ENCODE measurements around the gene PRKG1.

The PRKG1 gene

DNA sequence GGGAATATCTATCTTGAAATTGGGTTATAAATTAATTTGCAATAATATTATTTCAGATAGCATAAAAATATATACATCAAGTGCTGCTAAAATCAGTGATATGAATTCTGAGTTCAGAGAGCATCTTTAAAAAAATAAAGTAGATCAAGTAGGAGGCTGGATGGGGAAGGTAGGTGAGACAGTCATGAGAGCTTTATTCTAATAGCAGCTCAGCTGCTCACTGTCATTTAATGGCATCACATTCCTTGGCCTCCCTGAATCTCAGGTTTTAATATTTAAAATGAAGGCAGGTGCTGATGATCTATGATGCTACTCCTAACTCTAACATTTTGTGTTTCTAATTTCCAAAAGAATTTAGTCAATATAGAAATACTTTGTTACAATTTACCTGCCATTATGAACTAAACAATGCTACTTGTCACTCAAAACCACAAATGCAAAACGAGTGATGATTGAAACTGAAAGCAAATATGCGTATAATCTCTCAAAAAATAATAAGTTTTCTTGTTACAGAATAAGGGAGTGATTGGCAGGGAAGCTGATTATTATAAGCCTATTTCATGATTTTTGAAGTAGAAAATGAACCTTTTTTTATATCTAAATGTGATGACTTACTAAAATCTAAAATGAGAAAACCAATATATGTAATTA, 772.7 kb downstream of the PRKG1 start:
- no peak for FAIRE-seq
- no peak for TF ChIP-seq TAF1 (IDR thresholded peaks at IDR 0.05; ENCODE audit: borderline replicate concordance, low read depth, low read length)
- no peak for TF ChIP-seq POLR2A (IDR thresholded peaks at IDR 0.05; ENCODE audit: low read depth, low read length)
- no peak for TF ChIP-seq POLR2AphosphoS5 (IDR thresholded peaks at IDR 0.05; ENCODE audit: low read depth, low read length)

DNA sequence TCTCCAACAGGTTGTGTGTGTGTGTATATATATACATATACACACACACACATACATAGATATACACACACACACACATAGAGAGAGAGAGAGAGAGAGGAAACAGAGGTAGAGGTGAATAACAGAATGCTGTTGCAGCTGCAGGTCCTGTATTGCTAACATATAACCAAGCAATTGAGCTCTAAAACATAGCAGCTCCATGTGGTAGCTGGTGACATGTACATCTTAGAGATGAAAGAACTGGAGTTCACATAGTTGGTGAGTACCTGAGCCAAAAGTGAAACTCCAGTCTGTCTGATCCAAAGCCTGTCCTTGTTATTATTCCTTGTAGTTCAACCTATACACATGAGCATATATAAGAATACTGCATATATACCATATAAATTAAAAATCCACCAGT, 778.0 kb downstream of the PRKG1 start:
- DNase-seq (ENCODE audit: insufficient read length), result no peak
- no peak for FAIRE-seq
- TF ChIP-seq TAF1 (IDR thresholded peaks at IDR 0.05; ENCODE audit: borderline replicate concordance, low read depth, low read length) (no peak), POLR2AphosphoS5 (IDR thresholded peaks at IDR 0.05; ENCODE audit: low read depth, low read length) (no peak), POLR2A (IDR thresholded peaks at IDR 0.05; ENCODE audit: low read depth, low read length) (no peak)

More for the DNA sequence above, 772.7 kb downstream of the PRKG1 start:
- DNase-seq (ENCODE audit: insufficient read length), result no peak

DNA sequence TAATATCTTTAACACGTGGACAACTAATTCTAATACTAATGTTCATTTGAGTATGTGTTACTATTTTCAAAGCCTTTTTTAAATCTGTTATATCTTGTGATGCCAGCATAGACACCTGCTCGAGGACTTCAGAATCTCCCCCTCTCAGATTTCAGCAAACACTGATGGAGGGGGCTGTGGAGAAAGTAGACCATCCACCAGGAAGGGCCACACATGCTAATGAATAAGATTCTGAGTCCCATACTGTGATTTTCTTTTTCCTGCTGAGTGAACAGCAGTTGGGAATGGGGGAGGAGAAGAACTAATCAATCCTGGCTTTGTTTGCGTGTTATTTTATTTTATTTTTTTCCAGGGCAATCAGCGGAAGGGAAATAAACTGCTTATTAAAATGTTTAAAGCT, 783.0 kb downstream of the PRKG1 start:
- TF ChIP-seq POLR2AphosphoS5 (IDR thresholded peaks at IDR 0.05; ENCODE audit: low read depth, low read length) (no peak), POLR2A (IDR thresholded peaks at IDR 0.05; ENCODE audit: low read depth, low read length) (no peak), TAF1 (IDR thresholded peaks at IDR 0.05; ENCODE audit: borderline replicate concordance, low read depth, low read length) (no peak)
- no peak for DNase-seq (ENCODE audit: insufficient read length)
- no peak for FAIRE-seq

DNA sequence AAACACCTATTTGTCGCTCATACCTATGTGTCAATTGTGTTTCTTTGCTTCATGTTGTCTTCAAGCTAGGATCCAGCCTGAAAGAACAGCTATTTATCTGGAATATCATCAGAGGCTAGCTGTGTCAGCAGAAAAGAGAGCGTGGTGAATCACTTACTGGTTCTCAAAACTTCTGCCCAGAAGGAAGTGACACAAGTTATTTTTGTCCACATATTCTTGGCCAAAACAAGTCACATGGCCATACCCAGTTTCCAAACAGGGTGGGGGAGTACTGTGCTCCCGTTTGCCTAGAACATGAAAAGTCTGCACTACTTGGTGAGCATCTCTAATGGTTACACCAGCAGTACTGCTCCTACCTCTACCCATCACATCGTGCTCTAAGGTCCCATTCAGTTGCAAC, 786.0 kb downstream of the PRKG1 start:
- no peak for FAIRE-seq
- TF ChIP-seq TAF1 (IDR thresholded peaks at IDR 0.05; ENCODE audit: borderline replicate concordance, low read depth, low read length) (no peak), POLR2A (IDR thresholded peaks at IDR 0.05; ENCODE audit: low read depth, low read length) (no peak), POLR2AphosphoS5 (IDR thresholded peaks at IDR 0.05; ENCODE audit: low read depth, low read length) (no peak)
- DNase-seq (ENCODE audit: insufficient read length), result no peak

DNA sequence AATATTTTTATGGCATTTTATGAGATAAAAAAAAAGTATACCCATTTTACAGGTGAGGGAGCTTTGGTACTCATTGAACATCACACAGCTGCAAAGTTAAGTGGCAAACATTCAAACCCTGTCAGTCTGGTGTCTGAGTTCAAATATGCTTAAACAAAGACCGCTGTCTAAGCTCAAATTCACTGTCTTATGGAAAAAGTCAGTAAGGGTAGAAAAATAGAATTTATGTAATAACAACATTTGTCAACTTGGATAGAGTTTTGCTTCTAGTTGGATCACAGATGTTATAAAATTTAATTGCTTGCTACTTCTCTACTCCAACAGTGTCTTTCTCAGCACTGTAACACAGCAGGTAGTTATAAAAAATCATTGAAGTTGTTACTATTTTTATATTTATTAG, 786.8 kb downstream of the PRKG1 start:
- no peak for FAIRE-seq
- TF ChIP-seq POLR2A (IDR thresholded peaks at IDR 0.05; ENCODE audit: low read depth, low read length) (no peak), POLR2AphosphoS5 (IDR thresholded peaks at IDR 0.05; ENCODE audit: low read depth, low read length) (no peak), TAF1 (IDR thresholded peaks at IDR 0.05; ENCODE audit: borderline replicate concordance, low read depth, low read length) (no peak)
- DNase-seq (ENCODE audit: insufficient read length), result no peak

DNA sequence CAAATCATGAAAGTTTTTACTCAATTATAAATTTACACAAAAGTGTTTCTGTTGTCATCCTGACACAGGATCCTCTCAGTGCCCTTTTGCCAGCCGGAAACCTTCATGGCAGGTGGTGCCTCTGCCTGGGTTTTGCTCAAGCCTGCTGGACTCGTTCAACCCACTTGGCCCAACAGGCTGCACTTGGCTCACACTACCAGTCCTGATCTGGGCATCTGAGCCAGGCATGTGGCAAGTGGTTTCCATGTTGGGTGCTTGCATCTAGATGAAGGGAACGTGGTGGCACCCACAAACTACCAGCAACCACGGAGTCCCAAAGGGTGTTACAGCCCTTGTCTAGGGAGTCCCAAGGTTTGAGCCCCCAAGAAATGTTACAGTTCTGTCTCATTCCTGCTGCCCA, 787.4 kb downstream of the PRKG1 start:
- FAIRE-seq, result no peak
- DNase-seq (ENCODE audit: insufficient read length), result no peak
- TF ChIP-seq TAF1 (IDR thresholded peaks at IDR 0.05; ENCODE audit: borderline replicate concordance, low read depth, low read length), result no peak
- TF ChIP-seq POLR2A (IDR thresholded peaks at IDR 0.05; ENCODE audit: low read depth, low read length), result no peak
- no peak for TF ChIP-seq POLR2AphosphoS5 (IDR thresholded peaks at IDR 0.05; ENCODE audit: low read depth, low read length)

DNA sequence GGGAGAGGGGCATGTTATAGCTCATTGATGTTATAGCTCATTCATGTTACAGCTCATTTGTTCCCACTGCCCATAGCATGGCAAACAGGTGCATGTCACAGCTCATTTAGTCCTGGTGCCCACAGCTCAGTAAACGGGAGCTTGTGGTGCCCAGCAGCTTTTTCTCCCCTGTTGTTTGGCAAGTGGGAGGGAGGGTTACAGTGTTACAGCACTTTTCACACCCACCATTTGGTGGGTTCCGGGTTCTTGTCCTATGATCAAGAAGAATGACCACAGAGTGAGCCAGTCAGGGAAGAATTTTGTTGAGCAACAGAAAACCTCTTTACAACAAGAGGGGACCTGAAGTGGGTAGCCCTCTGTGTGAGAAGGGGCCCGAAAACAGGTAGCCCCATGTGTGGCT, 787.9 kb downstream of the PRKG1 start:
- FAIRE-seq (no peak), DNase-seq (ENCODE audit: insufficient read length) (no peak)
- TF ChIP-seq POLR2AphosphoS5 (IDR thresholded peaks at IDR 0.05; ENCODE audit: low read depth, low read length) (no peak), TAF1 (IDR thresholded peaks at IDR 0.05; ENCODE audit: borderline replicate concordance, low read depth, low read length) (no peak), POLR2A (IDR thresholded peaks at IDR 0.05; ENCODE audit: low read depth, low read length) (no peak)

DNA sequence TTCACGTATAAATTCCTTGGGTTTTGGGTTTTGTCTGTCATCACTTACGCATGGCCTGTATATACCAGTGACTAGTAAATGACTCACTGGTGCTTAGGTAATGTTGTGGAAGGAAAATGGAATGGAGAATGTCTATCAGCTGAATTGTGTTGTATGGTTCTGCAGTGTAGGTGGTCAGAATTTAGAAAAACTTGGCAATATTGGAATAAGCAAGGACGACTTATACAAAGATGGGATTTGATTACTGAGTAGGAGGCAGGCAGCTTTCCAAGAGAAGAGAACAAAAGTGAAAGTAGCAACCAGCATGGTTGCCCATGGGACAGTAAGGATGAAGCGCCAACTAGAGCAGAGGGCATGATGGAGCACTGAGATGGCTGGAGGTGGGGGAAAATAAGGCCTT, 793.7 kb downstream of the PRKG1 start:
- DNase-seq (ENCODE audit: insufficient read length), result no peak
- FAIRE-seq, result no peak
- no peak for TF ChIP-seq POLR2AphosphoS5 (IDR thresholded peaks at IDR 0.05; ENCODE audit: low read depth, low read length)

DNA sequence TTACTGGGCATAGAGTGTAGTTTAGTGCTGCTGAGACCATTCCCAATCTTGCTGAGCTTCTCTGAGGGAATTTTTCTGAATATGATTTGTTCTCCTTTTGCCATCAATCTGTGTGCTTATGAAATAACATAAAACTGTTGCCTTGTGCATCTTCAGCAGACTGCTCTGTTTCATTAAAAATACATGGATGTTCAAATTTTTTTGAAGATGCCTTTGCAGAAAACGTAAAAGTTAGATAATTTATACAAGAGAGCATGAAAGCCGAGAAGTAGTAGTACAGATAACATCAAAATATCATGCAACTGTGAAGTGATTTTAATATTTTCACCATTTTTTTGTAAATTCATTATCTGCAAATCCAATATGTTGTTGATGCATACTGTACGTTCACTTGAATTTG, 799.8 kb downstream of the PRKG1 start:
- FAIRE-seq (no peak), DNase-seq (ENCODE audit: insufficient read length) (no peak)
- TF ChIP-seq POLR2A (IDR thresholded peaks at IDR 0.05; ENCODE audit: low read depth, low read length), result no peak
- TF ChIP-seq TAF1 (IDR thresholded peaks at IDR 0.05; ENCODE audit: borderline replicate concordance, low read depth, low read length), result no peak
- TF ChIP-seq POLR2AphosphoS5 (IDR thresholded peaks at IDR 0.05; ENCODE audit: low read depth, low read length), result no peak

DNA sequence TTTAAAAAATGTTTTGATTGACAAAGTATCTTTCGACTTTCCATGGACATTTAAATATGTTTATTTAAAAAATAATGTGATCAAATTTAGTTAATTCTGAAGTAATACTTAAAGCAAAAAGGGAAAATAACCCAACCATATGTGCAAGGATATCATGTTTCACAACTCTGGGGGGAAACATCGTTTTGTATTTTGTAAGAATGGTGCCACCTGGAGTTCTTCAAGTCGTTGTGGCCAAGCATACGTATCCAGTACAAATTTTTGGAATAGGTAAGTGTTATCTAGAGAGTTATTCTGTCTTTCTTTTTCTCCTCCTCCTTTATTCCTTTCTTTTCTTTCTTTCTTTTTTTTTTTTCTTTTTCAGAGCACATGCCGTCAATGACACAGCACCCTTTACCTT, 801.3 kb downstream of the PRKG1 start:
- TF ChIP-seq POLR2A (IDR thresholded peaks at IDR 0.05; ENCODE audit: low read depth, low read length) (no peak), POLR2AphosphoS5 (IDR thresholded peaks at IDR 0.05; ENCODE audit: low read depth, low read length) (no peak), TAF1 (IDR thresholded peaks at IDR 0.05; ENCODE audit: borderline replicate concordance, low read depth, low read length) (no peak)
- DNase-seq (ENCODE audit: insufficient read length), result no peak
- no peak for FAIRE-seq

DNA sequence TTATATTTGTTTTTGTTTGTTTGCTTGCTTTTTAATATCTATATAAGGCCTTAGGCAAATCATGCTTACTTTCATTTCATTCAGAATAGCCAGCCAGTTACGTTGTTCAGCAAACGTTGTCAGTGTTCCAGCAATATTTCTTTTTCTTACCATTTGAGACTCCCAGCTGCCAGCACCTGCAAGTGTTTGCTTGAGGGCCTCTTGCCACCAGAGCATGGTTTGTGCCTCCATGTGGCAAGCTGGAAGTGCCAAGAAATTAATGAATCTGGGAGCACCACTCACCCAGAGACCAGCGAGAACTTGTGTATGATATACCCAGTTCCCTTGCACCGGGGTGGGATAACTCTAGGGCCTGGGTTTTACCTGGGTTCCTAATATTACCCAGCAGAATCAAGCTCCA, 802.2 kb downstream of the PRKG1 start:
- DNase-seq (ENCODE audit: insufficient read length) (no peak), FAIRE-seq (no peak)
- no peak for TF ChIP-seq POLR2AphosphoS5 (IDR thresholded peaks at IDR 0.05; ENCODE audit: low read depth, low read length)
- no peak for TF ChIP-seq POLR2A (IDR thresholded peaks at IDR 0.05; ENCODE audit: low read depth, low read length)
- TF ChIP-seq TAF1 (IDR thresholded peaks at IDR 0.05; ENCODE audit: borderline replicate concordance, low read depth, low read length), result no peak

DNA sequence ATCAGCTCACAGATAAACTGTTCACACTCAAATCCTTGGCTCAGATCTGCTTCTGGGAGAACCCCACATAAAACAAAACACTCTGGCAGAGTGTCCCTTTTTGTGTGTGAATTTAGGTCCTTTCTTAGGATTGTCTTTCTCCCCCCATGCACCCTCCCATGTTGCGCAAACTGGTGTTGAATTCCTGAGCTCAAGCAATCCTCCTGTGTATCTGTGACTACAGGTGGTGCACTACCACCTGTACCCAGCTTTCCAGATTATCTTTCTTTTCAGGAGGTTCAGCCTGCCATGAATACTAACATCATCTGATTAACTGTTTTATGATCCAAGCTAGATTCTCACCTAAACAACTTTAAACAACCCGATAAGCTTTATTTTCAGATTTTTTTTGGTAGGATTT, 802.7 kb downstream of the PRKG1 start:
- no peak for TF ChIP-seq TAF1 (IDR thresholded peaks at IDR 0.05; ENCODE audit: borderline replicate concordance, low read depth, low read length)
- no peak for TF ChIP-seq POLR2A (IDR thresholded peaks at IDR 0.05; ENCODE audit: low read depth, low read length)
- TF ChIP-seq POLR2AphosphoS5 (IDR thresholded peaks at IDR 0.05; ENCODE audit: low read depth, low read length), result no peak
- no peak for FAIRE-seq
- DNase-seq (ENCODE audit: insufficient read length), result no peak

DNA sequence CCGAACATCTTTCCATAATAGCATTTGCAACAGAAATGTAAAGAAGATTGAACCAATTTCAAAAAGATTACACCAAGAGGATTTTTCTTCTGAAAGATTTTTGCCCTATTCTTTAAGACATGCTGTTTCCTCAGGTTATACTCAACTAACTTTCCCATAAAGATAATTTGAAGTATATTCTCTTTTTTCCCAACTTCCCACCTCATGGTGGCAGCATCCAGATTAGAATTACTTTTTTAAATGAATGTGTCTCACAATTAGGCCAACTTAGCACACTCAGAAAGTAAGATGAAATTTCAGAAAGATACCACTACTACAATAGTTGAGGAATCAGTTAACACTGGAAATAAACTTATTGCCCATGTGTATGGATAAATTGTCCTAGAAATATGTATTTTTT, 803.3 kb downstream of the PRKG1 start:
- no peak for DNase-seq (ENCODE audit: insufficient read length)
- TF ChIP-seq TAF1 (IDR thresholded peaks at IDR 0.05; ENCODE audit: borderline replicate concordance, low read depth, low read length) (no peak), POLR2A (IDR thresholded peaks at IDR 0.05; ENCODE audit: low read depth, low read length) (no peak), POLR2AphosphoS5 (IDR thresholded peaks at IDR 0.05; ENCODE audit: low read depth, low read length) (no peak)
- FAIRE-seq, result no peak
